HG02571 (cell line): ENCODE measurements around the gene INPPL1.
"Not testable (repeated sequence)": the region's sequence is repeated elsewhere in the genome, so short reads cannot be mapped to it uniquely, and the experiment has no call there.

Experiments
- ATAC-seq: cut with Tn5 transposase; IDR thresholded peaks from one replicate; pipeline ENCODE4 v1.9.1; 2021; ENCODE audit warnings: mild to moderate bottlenecking, moderate library complexity; ENCODE audit not compliant: unreplicated experiment

The INPPL1 gene

DNA sequence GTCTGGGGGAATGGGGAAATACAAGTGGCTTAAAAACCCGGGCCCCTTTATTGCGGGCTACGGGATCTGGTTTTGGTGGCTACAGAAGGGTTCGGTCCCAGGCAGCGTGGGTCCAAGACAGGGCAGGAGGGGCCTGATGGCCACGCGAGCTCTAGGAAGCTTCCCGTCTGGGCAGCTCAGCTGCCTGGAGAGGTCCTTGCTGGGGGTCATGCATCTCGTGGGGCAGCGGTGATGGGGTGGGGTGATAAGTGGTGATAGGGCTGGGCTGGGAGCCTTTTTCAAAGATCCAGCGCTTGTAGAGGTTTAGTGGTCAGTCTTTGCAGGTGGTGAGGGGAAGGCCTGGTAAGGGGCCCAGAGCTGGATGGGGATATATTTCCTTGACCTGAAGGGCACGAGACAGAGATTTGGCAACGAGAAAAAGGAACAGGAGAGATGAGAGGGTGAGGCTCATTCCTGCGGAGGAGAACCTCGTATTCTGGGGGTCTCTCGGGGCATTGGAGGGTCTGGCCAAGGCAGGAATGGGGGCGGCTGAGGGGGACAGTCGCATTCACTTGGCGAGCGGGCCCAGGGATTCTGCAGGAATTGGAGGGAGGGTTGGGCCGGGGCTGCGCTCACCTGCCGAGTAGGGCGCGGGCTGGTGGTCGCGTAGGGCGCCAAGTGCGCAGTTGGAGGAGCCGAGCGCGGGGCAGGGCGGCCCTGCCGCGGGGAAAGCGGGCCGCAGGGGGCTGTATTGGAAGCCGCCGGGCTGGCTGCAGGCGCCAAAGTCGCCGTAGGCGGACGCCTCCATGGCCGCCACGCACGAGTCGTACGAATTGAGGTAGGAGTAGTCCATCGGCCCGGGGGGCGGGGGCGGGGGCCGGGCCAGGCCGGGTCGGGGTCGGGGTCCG lies 18.8 kb downstream of the INPPL1 start:
- ATAC-seq = no peak

DNA sequence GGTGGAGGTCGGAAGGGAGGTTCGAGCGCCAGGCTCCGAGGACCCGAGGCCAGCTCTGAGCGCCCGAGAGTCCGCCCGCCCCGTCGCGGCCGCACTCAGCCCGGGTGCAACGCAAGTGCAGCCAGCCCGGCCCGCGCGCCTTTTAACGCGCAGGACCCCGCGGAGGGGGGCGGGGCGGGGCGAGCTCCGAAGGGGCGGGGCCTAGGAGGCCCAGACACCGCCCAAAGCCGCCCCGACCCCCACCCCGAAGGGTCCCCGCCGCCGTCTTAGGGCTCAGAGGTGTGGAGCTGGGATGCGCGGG lies 19.4 kb downstream of the INPPL1 start, which contains the start of gene PHOX2A:
PHOX2A (minus strand) TSS at position 117 of the 301 bp plus-strand sequence. CDS start 172 bp downstream, outside the sequence.
- ATAC-seq = no peak

DNA sequence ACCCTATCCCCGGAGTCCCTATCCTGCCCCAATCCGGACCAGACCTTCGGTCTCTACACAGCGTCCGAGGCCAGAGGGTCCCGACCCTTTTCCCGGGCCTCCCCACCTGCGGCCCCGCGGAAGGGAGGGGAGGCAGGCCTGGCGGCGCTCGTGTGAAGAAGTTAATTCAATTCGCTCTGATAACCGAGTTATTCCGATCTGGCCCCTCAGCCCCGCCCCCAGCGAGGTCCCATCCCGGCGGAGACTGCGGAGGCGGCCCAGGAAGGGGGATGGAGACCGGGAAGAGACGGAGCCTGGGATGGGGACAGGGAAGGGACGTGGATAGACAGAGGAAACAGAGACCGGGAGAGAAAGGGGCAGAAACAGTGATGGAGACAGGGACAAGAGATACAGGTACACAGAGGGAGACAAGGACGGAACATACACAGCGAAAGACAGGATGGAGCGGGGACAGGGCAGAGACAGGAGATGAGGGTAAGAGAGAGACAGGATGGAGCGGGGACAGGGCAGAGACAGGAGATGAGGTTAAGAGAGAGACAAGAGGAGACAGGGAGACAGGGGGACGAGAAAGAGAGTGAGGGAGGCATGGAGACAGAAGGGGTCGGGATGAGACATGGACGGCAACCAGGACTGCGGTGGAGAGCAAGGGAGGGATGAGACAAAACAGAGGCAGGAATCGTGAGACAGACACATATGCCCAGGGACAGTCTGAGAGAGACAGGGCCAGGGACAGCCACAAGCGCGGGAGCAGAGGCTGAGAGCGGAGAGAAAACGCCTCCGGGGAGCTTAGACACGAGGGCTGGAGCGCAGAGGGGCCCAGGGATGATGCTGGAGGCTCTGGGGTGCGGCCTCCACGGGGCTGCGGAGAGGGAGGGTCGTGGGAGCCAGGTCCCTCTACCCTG lies 20.0 kb downstream of the INPPL1 start:
- ATAC-seq = no peak

DNA sequence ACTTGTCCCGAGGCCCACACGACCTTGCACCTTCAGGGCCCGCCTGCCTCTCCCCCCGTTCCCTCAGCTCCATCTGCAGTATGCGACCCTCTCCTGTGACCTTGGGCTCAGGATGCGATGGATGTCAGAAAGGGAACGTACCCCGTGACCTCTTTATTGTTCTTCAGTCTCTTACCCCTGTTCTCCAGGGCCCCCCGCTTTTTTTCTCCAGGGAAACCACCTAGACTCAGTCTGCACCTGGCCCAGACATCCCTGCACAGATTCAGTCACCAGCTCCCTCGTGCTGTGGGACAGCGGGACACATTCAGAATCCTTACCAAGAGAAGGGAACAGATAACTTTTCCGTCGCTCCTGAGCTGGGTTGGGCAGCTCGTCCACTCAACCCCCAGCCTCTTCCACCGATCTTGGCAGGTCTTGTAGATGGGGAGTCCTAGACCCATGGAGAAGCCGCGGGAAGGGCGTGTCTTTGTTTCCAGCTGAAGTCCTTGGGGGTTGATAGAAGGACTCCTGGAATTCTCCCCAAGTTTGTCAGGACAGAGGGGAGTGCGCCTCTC lies 20.8 kb downstream of the INPPL1 start:
- ATAC-seq = no peak

DNA sequence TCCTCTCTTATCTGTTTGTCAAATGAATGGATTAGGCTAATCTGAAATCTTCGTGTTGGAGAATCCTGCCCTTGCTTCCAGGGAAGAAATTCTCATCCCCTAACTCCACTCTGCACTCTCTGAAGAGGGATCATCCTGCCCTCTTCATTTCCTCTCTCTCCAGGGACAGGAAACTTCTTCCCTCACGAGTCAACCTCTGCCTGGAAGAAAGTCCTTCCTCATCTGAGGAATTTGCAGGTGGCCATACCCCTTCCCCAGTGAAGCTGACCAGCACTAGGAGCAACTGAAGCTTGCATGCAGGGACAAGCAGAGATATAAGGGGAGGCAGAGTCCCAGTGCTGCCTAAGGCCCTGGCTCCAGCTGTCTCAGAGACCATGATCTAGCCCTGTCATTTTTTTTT lies 23.0 kb downstream of the INPPL1 start:
- no peak for ATAC-seq

DNA sequence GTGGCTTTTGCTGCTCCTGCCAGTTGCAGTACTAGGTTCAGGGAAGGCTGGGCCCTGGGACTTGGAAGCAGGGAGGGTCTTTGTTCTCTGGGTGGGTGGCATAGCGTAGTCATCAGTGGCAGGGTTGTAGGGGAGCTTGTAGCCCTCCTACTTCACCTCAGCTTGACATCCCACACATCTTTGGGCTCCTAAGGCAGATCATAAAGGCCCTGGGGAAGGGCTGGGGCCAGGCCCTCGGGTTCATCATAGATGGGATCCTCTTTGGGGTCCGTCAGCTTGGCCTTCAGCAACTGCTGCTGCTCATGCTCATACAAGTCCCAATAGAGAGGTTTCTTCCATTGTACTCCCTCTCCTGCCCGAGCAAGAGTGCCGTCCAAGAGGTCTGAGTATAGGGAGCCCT lies 25.4 kb downstream of the INPPL1 start:
- ATAC-seq = no peak

DNA sequence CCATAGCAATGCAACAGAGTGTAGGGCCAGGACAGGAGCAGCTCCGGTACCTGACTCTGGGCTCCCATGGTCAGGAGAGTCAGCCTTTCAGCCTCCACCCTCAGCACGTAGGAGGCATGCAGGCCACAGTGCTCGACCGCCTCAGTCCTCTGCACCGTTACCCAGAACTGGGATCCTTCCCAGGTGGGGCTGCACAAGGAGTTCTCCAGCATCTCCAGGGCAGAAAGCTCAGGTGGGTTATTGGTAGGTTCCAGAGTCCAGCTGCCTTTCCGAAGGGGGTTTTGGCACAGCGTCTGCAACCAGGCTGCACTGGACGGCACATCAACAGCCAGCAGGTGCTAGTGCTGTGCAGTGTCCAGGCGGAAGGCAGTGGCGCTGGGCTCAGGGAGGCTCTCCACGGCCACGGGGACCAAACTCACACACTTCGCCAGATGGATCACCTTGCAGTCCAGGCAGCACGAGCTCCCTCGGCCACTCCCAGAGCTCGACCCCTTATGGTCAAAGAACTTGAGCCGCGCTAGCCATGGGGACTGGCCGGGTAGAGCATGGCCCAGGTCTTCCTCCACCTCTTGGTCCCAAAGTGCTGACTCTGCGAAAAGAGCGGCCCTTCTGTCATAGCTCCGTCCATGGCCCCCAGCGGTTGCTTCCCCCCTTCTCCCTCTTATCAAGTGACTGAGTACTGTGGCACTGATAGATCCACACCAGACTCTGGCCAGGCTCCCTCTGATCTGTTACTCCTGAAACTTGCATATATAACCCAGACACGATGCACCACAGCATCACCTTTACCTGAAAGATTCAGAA lies 26.3 kb downstream of the INPPL1 start:
- no peak for ATAC-seq

DNA sequence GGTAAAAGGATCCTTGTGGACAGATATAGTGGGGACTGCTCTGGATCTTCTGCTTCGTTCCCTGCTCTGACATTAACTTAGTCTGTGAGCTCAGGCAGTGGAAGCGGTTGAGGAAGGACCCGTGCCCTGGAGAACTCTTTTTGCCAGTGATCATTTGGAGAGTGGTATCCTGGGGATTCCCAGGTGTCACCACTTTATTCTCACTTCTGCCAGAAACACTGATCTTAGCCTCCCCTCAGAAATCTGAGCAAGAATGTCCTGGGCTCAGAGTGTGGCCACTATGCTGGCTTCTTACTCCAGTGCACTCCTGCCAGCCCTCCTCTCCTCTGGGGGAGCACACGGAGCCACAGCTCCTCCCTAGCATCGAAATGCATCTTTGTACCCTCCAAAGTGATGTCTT lies 27.0 kb downstream of the INPPL1 start:
- no peak for ATAC-seq

DNA sequence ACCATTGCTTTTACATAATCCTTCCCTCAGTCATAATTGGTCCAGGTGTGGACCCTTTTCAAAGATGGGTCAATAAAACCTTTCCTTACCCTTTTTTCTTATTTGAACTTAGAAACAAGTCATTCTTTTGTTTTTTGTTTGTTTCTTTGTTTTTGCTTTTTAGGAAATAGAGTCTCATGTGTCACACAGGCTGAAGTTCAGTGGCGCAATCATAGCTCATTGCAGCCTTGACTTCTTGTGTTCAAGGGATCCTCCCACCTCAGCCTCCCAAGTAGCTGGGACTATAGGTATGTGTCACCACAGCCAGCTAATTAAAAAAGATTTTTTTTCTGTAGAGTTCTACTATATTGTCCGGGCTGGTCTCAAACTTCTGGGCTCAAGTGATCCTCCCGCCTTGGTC lies 28.8 kb downstream of the INPPL1 start:
- no peak for ATAC-seq

DNA sequence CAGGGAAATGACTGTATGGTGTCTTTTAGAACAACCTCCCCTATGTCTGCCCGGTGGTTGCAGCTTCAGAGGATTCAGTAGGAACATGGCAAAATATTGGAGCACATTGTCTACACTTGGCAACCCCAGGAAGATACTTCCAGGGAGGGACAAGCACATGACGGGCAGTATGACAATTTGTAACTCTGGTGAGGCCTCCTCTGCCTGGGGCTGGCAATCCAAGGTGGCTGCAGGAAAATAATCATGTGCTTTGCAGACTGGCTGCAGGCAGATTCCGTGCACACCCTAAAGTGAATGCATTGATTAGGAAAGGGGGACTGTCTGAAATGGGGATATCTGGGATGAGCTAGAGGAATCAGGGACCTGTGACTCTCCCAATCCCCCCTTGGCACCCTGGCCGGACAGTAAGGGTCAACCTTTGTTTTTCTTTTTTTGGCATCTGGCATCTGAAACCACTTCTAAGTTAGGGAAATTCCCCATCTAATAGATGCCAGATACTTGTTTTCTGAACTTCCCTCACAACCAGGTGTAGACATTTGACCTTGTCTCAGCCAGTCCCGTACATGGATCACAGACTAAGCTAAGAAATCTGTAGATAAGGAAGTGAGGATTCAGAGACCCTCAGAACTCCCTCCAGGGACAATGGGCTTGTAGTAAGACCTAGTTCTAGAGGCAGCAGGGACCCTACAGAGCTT lies 29.9 kb downstream of the INPPL1 start:
- ATAC-seq = no peak

DNA sequence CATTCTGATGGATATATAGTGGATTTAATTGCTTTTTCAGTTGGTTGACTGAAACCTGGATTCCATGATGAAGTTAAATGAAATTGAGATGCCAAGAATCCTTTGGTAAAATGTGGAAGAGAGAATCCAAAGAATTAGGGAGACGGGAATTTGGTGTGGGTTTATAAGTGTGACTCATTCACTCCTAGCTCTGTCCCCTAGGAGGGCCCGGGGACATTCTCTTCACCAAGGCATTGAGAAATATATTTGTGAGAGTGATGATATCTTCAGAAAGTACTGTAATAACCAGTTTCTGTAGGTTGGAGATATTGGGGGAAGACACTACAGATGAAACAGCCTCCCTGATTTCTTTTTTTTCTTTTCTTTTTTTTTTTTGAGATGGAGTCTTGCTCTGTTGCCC lies 33.0 kb downstream of the INPPL1 start:
- no peak for ATAC-seq

DNA sequence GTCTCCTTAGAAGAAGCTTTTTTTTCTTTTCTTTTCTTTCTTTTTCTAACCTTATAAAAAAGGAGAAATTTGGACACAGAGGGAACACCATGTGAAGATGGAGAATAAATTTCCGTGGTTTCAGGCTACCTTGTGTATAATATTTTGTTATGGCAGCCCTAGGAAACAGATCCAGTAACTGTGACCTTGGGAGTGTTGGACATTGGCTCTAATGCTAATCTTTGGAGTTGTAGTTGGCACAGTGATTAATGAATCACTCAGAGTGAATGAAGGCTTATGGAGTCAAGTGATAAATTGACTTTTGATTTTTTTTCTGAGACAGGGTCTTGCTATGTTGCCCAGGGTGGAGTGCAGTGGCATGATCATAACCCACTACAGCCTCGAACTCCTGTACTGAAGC lies 34.9 kb downstream of the INPPL1 start:
- no peak for ATAC-seq

DNA sequence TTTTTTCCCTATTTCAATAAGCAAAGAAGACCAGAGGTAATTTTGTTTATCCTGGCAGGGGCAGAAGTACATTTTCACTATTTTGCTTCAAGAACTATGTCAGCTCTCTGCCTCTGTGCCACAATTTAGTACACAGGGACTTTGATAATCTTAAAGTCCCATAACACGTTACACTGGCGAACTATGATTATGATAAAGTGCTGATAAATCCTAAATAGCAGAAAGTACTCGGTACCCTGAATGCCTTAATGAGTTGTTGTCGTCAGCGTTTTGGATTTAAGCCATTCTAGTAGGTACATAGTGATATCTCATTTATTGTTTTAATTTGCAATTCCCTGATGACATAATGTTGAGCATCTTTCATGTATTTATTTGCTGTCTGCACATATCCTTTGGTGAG lies 36.0 kb downstream of the INPPL1 start:
- no peak for ATAC-seq

DNA sequence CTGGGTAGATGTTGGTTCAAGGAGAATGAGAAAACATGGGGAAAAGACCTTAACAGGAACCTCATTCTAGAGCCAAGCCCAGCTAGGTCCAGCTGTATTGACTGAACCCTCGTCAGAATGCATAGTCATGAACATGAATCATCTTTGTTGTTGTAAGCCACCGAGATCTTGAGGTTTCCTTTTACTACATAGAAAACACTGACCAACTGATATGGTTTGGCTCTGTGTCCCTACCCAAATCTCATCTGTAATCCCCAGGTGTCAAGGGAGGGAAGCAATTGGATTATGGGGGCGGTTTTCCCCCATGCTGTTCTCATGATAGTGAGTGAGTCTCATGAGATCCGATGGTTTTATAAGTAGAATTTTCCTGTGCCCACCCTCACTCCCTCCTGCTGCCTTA lies 38.8 kb downstream of the INPPL1 start:
- no peak for ATAC-seq

DNA sequence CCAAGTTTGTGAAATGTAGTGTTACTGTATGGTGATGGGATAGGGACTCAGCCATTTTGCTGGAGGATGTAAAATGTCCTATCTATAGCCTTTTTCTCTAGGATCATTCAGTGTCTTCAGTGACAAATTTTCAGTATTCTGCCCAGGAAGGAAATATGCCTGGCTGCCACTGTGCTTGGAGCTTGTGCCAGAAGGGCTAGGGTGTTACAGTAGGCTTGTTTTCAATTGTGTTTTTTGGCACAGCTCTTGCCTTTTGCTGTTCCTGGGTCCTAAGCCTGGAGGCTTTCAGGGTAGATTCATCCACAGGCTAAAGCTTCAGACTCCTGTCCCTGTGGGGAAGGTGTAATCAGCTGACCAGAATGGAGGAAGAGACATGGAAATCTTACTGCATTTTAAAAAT lies 41.4 kb downstream of the INPPL1 start:
- no peak for ATAC-seq

DNA sequence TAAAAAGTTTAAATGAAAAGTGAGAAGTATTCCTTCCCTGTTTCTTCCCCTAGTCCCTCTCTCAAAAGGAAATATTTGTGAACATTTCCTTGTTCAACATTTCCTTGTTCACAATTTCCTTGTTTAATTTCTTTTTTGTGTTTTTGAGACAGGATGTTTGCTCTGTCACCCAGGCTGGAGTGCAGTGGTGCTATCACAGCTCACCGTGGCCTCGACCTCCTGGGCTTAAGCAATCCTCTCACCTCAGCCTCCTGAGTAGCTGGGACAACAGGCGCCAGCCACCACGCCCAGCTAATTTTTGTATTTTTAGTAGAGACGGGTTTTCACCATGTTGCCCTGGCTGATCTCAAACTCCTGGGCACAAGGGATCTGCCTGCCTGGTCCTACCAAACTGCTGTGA lies 42.4 kb downstream of the INPPL1 start:
- not testable (repeated sequence) for ATAC-seq

DNA sequence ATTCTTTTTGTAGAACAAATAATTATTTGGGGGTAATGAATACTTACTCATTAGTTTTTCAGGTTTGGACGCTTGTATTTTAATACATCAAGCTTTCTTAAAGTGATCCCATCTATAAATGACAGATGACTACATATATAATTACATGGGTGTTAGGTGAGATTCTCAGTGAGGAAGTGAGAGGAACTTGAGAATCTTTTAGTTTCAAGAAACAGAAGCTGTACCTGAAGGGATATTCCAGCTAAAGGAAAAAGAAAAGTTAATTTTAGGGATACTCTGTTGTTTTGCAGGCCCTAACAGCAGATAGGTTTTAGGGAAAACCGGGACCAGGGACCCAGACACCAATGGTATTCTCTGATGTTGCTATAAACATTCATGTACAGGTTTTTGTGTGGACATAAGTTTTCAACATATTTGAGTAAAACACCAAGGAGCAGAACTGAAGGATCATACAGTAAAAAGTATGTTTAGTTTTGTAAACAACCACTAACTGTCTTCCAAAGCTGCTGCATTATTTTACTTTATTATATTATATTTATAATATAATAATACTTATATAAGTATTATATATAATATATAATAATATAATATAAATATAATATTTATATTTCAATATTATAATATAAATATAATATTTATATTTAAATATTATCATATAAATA lies 43.5 kb downstream of the INPPL1 start:
- no peak for ATAC-seq

DNA sequence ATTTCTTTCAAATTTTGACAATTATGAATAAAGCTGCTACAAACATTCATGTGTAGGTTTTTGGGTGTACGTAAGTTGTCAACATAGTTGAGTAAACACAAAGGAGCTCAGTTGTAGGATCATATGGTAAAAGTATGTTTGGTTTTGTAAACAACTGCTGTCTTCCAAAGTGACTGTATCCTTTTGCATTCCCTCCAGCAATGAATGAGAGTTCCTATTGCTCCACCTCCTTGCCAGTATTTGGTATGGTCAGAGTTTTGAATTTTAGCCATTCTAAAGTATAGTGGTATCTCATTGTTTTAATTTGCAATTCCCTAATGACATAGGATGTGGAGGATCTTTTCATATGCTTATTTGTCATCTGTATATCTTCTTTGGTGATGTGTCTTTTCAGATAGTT lies 47.4 kb downstream of the INPPL1 start:
- no peak for ATAC-seq

DNA sequence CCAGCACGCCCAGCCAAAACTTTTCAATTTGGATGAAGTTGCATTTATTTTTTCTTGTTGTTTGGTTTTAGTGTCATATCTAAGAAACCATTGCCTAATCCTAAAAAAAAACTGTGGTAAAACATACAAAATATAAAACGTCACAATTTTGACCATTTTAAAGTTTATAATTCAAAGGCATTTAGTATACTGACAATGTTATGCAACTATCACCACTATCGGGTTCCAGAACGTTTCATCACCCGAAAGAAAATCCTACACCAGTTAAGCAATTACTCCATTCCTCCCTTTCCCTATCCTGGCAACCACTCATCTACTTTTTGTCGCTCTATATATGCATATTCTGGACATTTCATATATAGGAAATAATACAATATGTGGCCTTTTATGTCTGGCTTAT lies 49.9 kb downstream of the INPPL1 start:
- no peak for ATAC-seq

DNA sequence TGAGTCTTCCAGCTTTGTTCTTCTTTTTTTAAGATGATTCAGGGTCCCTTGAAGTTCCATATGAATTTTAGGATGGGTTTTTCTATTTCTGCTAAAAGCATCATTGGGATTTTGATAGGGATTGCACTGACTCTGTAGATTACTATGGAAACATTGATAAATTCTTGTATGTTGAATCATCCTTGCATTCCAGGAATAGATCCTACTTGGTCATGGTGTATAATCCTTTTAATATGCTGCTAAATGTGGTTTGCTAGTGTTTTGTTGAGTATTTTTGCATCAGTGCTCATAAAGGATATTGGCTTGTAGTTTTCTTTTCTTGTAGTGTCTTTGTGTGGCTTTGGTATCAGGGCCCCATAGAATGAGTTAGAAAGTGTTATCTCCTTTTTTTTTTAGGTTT lies 54.3 kb downstream of the INPPL1 start:
- ATAC-seq = no peak
